NB4 (cell line): ENCODE measurements around the gene SLC6A12.

Source experiments
- MYC ChIP-seq: IDR thresholded peaks from 2 replicates; pipeline ENCODE4 v1.6.1; 2011; ENCODE audit warnings: low read depth, low read length
- POLR2A ChIP-seq: IDR thresholded peaks from 2 replicates; pipeline ENCODE4 v1.6.1; 2011; ENCODE audit warnings: mild to moderate bottlenecking; ENCODE audit not compliant: insufficient read length; ENCODE audit errors: extremely low read depth
- TF ChIP-seq, protein P1 (sequence below): IDR thresholded peaks from one replicate; pipeline ENCODE4 v1.5.1; 2012; ENCODE audit warnings: low read depth, low read length
- TF ChIP-seq, protein P2 (sequence below): IDR thresholded peaks from 2 replicates; pipeline ENCODE4 v1.6.1; 2011; ENCODE audit warnings: low read depth, low read length

DNA sequence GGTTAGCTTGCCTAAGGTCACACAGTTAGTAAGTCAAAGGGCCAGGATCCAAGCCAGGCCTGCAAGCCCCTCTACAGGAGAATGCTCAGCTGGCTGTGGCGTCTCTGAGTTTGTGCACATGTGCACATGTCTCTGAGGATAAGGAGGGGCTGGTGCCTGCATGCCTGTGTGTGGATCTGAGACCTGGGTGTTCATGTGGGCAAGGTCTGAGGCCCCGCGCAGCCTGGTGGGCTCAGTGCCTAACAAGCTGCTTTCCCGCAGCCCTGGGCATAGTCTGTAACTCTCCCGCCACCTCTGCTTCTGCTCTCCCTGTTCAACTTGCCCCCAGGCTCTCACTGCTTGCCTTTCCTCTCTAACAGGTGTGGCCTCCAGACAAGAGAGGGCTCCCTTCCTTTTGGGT lies 4.3 kb upstream of the SLC6A12 start:
- TF ChIP-seq POLR2A (no peak), MYC (no peak)
- TF ChIP-seq, protein P1, sequence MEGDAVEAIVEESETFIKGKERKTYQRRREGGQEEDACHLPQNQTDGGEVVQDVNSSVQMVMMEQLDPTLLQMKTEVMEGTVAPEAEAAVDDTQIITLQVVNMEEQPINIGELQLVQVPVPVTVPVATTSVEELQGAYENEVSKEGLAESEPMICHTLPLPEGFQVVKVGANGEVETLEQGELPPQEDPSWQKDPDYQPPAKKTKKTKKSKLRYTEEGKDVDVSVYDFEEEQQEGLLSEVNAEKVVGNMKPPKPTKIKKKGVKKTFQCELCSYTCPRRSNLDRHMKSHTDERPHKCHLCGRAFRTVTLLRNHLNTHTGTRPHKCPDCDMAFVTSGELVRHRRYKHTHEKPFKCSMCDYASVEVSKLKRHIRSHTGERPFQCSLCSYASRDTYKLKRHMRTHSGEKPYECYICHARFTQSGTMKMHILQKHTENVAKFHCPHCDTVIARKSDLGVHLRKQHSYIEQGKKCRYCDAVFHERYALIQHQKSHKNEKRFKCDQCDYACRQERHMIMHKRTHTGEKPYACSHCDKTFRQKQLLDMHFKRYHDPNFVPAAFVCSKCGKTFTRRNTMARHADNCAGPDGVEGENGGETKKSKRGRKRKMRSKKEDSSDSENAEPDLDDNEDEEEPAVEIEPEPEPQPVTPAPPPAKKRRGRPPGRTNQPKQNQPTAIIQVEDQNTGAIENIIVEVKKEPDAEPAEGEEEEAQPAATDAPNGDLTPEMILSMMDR: no peak
- TF ChIP-seq, protein P2, sequence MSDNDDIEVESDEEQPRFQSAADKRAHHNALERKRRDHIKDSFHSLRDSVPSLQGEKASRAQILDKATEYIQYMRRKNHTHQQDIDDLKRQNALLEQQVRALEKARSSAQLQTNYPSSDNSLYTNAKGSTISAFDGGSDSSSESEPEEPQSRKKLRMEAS: no peak
